ENCODE measurements around the gene AK2.

Gene AK2

DNA sequence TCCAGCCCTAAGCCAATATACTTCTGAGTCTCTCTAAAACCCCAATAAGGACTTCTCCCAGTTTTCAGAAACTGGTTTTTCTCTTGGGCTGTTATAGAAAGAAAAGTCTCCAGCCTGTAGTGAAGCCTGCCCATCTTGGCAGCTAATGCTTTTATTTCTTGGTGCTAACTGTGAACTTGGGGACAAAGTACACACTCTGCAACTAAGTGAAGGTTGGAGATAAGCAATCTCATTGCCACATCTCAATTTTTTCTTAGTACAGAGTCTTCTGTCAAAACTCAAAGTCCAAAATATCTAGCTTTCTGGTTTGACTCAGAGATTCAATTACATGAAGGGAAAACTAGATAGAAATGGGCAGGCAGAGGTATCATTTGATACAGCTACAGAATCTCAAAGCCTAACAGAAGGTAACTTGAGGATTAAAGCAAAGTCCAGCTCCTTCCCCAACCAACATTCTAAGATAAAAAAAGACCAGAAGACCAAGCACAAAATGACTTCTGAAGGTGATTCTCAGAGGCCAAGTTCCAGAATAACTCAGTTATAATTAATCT is 14.0 kb downstream of the AK2 start:
- no peak for DNase-seq (ENCODE audit: low read depth in 1 of 2, low spot score in 1 of 2)
- Histone ChIP-seq H3K27ac (replicated peaks) (no peak overlapping the region), H3K4me3 (replicated peaks; ENCODE audit: insufficient read depth, low read length) (no peak overlapping the region), H3K27me3 (ENCODE audit: insufficient read depth, poor library complexity, severe bottlenecking) (no peaks in the 10 kb centered on the region)
- TF ChIP-seq POLR2AphosphoS5 (IDR thresholded peaks at IDR 0.05; ENCODE audit: low read depth): no peak
- TF ChIP-seq, protein P1, sequence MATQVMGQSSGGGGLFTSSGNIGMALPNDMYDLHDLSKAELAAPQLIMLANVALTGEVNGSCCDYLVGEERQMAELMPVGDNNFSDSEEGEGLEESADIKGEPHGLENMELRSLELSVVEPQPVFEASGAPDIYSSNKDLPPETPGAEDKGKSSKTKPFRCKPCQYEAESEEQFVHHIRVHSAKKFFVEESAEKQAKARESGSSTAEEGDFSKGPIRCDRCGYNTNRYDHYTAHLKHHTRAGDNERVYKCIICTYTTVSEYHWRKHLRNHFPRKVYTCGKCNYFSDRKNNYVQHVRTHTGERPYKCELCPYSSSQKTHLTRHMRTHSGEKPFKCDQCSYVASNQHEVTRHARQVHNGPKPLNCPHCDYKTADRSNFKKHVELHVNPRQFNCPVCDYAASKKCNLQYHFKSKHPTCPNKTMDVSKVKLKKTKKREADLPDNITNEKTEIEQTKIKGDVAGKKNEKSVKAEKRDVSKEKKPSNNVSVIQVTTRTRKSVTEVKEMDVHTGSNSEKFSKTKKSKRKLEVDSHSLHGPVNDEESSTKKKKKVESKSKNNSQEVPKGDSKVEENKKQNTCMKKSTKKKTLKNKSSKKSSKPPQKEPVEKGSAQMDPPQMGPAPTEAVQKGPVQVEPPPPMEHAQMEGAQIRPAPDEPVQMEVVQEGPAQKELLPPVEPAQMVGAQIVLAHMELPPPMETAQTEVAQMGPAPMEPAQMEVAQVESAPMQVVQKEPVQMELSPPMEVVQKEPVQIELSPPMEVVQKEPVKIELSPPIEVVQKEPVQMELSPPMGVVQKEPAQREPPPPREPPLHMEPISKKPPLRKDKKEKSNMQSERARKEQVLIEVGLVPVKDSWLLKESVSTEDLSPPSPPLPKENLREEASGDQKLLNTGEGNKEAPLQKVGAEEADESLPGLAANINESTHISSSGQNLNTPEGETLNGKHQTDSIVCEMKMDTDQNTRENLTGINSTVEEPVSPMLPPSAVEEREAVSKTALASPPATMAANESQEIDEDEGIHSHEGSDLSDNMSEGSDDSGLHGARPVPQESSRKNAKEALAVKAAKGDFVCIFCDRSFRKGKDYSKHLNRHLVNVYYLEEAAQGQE (IDR thresholded peaks at IDR 0.05; ENCODE audit: insufficient replicate concordance, low read depth): no peak

DNA sequence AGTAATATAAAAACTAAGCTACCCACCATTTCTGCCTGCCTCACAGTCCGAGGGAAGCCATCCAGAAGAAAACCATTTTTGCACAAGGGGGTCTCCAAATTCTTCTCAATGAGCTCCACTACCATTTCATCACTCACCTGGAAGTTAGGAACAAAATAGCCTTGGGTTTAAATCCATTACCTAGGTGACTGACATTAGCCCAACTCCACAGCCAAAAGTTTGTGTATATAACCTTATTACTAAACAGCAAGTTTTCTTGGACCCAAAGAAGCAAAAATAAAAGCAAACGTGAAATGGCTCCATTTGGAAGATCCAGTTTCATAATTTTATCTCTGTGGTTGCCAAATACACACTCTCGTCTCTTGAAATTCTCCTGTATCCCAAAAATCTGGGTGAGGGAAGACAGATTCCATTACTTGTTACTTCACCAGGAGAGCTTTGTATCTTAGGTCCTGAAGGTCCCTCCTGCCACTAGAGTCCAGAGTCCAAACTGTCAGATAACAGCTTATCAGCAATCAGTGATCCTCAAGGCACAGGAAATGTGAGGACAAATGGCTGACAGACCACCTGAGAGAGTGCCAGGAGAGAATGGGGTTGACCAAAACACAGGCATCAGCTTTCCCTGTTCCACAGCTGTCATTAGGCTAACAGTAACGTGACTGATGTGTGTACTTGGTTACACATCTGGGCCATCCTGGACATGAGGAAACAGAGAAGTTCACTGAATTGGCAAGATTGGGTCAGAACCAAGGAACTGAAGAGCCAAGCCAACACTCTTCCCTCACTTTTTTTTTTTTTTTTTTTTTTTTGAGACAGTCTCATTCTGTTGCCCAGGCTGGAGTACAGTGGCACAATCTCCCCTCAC is 14.9 kb downstream of the AK2 start:
- no peak overlapping the region for H3K27ac ChIP-seq (replicated peaks)
- no peak for DNase-seq (ENCODE audit: low read depth in 1 of 2, low spot score in 1 of 2)
- H3K27me3 ChIP-seq (ENCODE audit: insufficient read depth, poor library complexity, severe bottlenecking): no peaks in the 10 kb centered on the region
- TF ChIP-seq POLR2AphosphoS5 (IDR thresholded peaks at IDR 0.05; ENCODE audit: low read depth) (no peak), GABPA (IDR thresholded peaks at IDR 0.05; ENCODE audit: low read depth) (no peak), SPI1 (IDR thresholded peaks at IDR 0.05; ENCODE audit: borderline replicate concordance, low read depth) (no peak)
- TF ChIP-seq, protein P2, sequence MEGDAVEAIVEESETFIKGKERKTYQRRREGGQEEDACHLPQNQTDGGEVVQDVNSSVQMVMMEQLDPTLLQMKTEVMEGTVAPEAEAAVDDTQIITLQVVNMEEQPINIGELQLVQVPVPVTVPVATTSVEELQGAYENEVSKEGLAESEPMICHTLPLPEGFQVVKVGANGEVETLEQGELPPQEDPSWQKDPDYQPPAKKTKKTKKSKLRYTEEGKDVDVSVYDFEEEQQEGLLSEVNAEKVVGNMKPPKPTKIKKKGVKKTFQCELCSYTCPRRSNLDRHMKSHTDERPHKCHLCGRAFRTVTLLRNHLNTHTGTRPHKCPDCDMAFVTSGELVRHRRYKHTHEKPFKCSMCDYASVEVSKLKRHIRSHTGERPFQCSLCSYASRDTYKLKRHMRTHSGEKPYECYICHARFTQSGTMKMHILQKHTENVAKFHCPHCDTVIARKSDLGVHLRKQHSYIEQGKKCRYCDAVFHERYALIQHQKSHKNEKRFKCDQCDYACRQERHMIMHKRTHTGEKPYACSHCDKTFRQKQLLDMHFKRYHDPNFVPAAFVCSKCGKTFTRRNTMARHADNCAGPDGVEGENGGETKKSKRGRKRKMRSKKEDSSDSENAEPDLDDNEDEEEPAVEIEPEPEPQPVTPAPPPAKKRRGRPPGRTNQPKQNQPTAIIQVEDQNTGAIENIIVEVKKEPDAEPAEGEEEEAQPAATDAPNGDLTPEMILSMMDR (IDR thresholded peaks at IDR 0.05; ENCODE audit: insufficient read depth, low read length): no peak
- TF ChIP-seq, protein P1 (IDR thresholded peaks at IDR 0.05; ENCODE audit: insufficient replicate concordance, low read depth): no peak
- no peak overlapping the region for H3K4me3 ChIP-seq (replicated peaks; ENCODE audit: insufficient read depth, low read length)

GRCh38 chr1:33018112-33018511 is 18.6 kb downstream of the AK2 start:
- TF ChIP-seq GABPA (IDR thresholded peaks at IDR 0.05; ENCODE audit: low read depth): no peak
- no peak for TF ChIP-seq SPI1 (IDR thresholded peaks at IDR 0.05; ENCODE audit: borderline replicate concordance, low read depth)
- TF ChIP-seq POLR2AphosphoS5 (IDR thresholded peaks at IDR 0.05; ENCODE audit: low read depth): no peak
- TF ChIP-seq, protein P1 (IDR thresholded peaks at IDR 0.05; ENCODE audit: insufficient replicate concordance, low read depth): no peak
- TF ChIP-seq, protein P2 (IDR thresholded peaks at IDR 0.05; ENCODE audit: insufficient read depth, low read length): no peak
- no peaks in the 10 kb centered on the region for H3K27me3 ChIP-seq (ENCODE audit: insufficient read depth, poor library complexity, severe bottlenecking)
- H3K27ac ChIP-seq (replicated peaks): no peak overlapping the region
- DNase-seq (ENCODE audit: low read depth in 1 of 2, low spot score in 1 of 2): no peak
- H3K4me3 ChIP-seq (replicated peaks; ENCODE audit: insufficient read depth, low read length): no peak overlapping the region

Measured in HL-60 (cell line).